WI38 (cell line): ENCODE data around the gene PDCD1LG2.

Experiments
- H3K4me3 ChIP-seq: 2 replicates; pipeline ENCODE4 v1.5.1; 2011; ENCODE audit warnings: low read depth, mild to moderate bottlenecking, control low read depth, low read length
- CTCF ChIP-seq: IDR thresholded peaks from 2 replicates; pipeline ENCODE4 v1.5.1; 2012; ENCODE audit warnings: low read depth, mild to moderate bottlenecking, control low read depth, low read length

The PDCD1LG2 gene

GRCh38 chr9:5582835-5583195, 72.5 kb downstream of the PDCD1LG2 start:
- H3K4me3 ChIP-seq, result no peak overlapping the region

GRCh38 chr9:5586391-5586802, 76.1 kb downstream of the PDCD1LG2 start:
- no peak for TF ChIP-seq CTCF
- H3K4me3 ChIP-seq, result no peak overlapping the region

More at GRCh38 chr9:5582835-5583195, 72.5 kb downstream of the PDCD1LG2 start:
- no peak for TF ChIP-seq CTCF

- no peak for TF ChIP-seq CTCF
- H3K4me3 ChIP-seq, result no peak overlapping the region
Measured at GRCh38 chr9:5587024-5587423, 76.7 kb downstream of the PDCD1LG2 start.

GRCh38 chr9:5592231-5592630, 81.9 kb downstream of the PDCD1LG2 start:
- no peak for TF ChIP-seq CTCF
- H3K4me3 ChIP-seq, result no peak overlapping the region

- H3K4me3 ChIP-seq, result no peak overlapping the region
Measured at GRCh38 chr9:5592904-5593303, 82.6 kb downstream of the PDCD1LG2 start.

GRCh38 chr9:5593904-5594303, 83.6 kb downstream of the PDCD1LG2 start:
- no peak for TF ChIP-seq CTCF
- H3K4me3 ChIP-seq, result no peak overlapping the region

More at GRCh38 chr9:5592904-5593303, 82.6 kb downstream of the PDCD1LG2 start:
- no peak for TF ChIP-seq CTCF

- no peak overlapping the region for H3K4me3 ChIP-seq
- TF ChIP-seq CTCF, result no peak
Measured at GRCh38 chr9:5596173-5596572, 85.8 kb downstream of the PDCD1LG2 start.
